HepG2 (cell line): ENCODE measurements around the gene DBN1. TPM values are rescaled to one million over a fixed set of nuclear protein-coding genes. Genes with fewer than 3 reads are reported as not detected.

Experiments
- ELF4 ChIP-seq: sonication (generic); formaldehyde crosslinking; IDR thresholded peaks from 2 replicates; pipeline ENCODE4 v1.5.0; 2020; ENCODE audit warnings: missing genetic modification reagents, mild to moderate bottlenecking, moderate library complexity, borderline replicate concordance
- HMG20A ChIP-seq: IDR thresholded peaks from 2 replicates; pipeline ENCODE4 v1.6.1; 2016; ENCODE audit warnings: borderline replicate concordance
- HMG20B ChIP-seq: conservative IDR thresholded peaks from 2 replicates; pipeline ENCODE4 v1.6.1; 2016; ENCODE audit warnings: missing genetic modification reagents, missing compliant biosample characterization
- KAT7 ChIP-seq: IDR thresholded peaks from 2 replicates; pipeline ENCODE4 v1.6.1; 2018; ENCODE audit warnings: borderline replicate concordance, missing compliant biosample characterization
- REPIN1 ChIP-seq: sonication (generic); formaldehyde crosslinking; IDR thresholded peaks from 2 replicates; pipeline ENCODE4 v1.8.0; 2022; ENCODE audit warnings: missing genetic modification reagents, low read depth, mild to moderate bottlenecking, borderline replicate concordance
- ZBTB1 ChIP-seq: sonication (generic); formaldehyde crosslinking; IDR thresholded peaks from 2 replicates; pipeline ENCODE4 v1.4.0; 2020; ENCODE audit warnings: missing genetic modification reagents, borderline replicate concordance
- ZKSCAN1 ChIP-seq: fragments of 150-350 bp; IDR thresholded peaks from 2 replicates; pipeline ENCODE4 v1.6.1; 2014; ENCODE audit warnings: low read length
- ZNF564 ChIP-seq: sonication (generic); formaldehyde crosslinking; IDR thresholded peaks from 2 replicates; pipeline ENCODE4 v1.8.1; 2023; ENCODE audit warnings: mild to moderate bottlenecking, missing genetic modification reagents
- ZNF878 ChIP-seq: sonication (generic); formaldehyde crosslinking; IDR thresholded peaks from 2 replicates; pipeline ENCODE4 v1.8.1; 2023; ENCODE audit warnings: mild to moderate bottlenecking, missing genetic modification reagents, moderate library complexity
- polyA plus RNA-seq, 8 experiments: library from polyadenylated mRNA; depleted of rRNA in 3 of 8; stranded (reverse) in 7 of 8; unstranded in 1 of 8; fragments of >200 nt; fragmentation: Illumina TruSeq in 4 of 8; extraction: Trizol in 4 of 8; gene quantifications; 2 replicates each; pipeline versions ENCODE4 v1.2.1 to v1.2.3, GENCODE V29; 2011 to 2016; ENCODE audit warnings: low read depth in 4 of 8, missing spikeins in 1 of 8, mixed read lengths in 1 of 8; ENCODE audit not compliant: insufficient read depth in 1 of 8
- total RNA-seq, 5 experiments: library from RNA; depleted of rRNA; stranded (reverse); fragments of >200 nt; fragmentation: Illumina TruSeq; extraction: Trizol; gene quantifications; 2 replicates each; pipeline ENCODE4 v1.2.3, GENCODE V29; 2016; ENCODE audit warnings: low read depth in 1 of 5
- TF ChIP-seq, protein P1 (sequence below): sonication (generic); formaldehyde crosslinking; IDR thresholded peaks from 2 replicates; pipeline ENCODE4 v1.5.0; 2020; ENCODE audit warnings: missing genetic modification reagents, mild to moderate bottlenecking, borderline replicate concordance
- TF ChIP-seq, protein P2 (sequence below): sonication (generic); formaldehyde crosslinking; IDR thresholded peaks from 2 replicates; pipeline ENCODE4 v1.4.0; 2020; ENCODE audit warnings: missing genetic modification reagents
- TF ChIP-seq, protein P3 (sequence below): sonication (generic); formaldehyde crosslinking; IDR thresholded peaks from 2 replicates; pipeline ENCODE4 v1.4.0; 2020; ENCODE audit warnings: low read depth, missing genetic modification reagents
- TF ChIP-seq, protein P4 (sequence below): sonication (generic); formaldehyde crosslinking; IDR thresholded peaks from 2 replicates; pipeline ENCODE4 v1.5.0; 2020; ENCODE audit warnings: missing genetic modification reagents, mild to moderate bottlenecking, borderline replicate concordance
- TF ChIP-seq, protein P5 (sequence below): sonication (generic); formaldehyde crosslinking; IDR thresholded peaks from 2 replicates; pipeline ENCODE4 v1.5.1; 2020; ENCODE audit warnings: missing genetic modification reagents, mild to moderate bottlenecking, borderline replicate concordance
- TF ChIP-seq, protein P6 (sequence below): sonication (generic); formaldehyde crosslinking; IDR thresholded peaks from 2 replicates; pipeline ENCODE4 v1.5.1; 2020; ENCODE audit warnings: missing genetic modification reagents, mild to moderate bottlenecking, borderline replicate concordance

The DBN1 gene
- total and polyA plus RNA-seq, 2 of the 13 experiments (the other 11 are each of a cell fraction or from before 2014, with no cell fraction given), result 27.0 to 37.3 TPM

DNA sequence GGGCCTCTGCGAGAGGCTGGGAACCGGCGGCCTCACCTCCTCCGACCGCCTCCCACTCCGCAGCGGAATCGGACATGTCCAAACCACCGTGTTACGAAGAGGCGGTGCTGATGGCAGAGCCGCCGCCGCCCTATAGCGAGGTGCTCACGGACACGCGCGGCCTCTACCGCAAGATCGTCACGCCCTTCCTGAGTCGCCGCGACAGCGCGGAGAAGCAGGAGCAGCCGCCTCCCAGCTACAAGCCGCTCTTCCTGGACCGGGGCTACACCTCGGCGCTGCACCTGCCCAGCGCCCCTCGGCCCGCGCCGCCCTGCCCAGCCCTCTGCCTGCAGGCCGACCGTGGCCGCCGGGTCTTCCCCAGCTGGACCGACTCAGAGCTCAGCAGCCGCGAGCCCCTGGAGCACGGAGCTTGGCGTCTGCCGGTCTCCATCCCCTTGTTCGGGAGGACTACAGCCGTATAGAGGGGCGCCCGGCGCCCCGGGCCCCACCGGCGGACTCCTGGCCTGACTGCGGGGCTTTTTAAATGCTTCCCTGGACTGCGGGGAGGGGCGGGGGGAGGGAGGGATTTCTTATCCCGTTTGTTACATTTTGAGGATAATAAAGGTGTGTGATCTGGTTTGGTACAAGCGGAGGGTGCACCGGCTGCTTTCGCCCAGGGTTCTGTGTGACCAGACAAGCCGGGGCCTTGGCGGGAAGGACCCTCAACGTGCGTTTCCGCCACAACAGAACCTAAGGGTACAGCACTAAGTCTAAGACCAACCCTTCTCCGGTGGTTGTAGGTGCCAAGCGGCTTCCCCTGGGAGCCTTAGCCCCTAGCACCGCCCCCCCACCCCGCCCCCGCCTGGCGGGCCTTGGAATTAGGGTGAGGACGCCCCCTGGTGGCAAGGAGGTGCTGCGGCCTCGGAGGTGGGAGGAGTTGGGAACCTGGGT, 17.5 kb downstream of the DBN1 start (continued):
- TF ChIP-seq, protein P1, sequence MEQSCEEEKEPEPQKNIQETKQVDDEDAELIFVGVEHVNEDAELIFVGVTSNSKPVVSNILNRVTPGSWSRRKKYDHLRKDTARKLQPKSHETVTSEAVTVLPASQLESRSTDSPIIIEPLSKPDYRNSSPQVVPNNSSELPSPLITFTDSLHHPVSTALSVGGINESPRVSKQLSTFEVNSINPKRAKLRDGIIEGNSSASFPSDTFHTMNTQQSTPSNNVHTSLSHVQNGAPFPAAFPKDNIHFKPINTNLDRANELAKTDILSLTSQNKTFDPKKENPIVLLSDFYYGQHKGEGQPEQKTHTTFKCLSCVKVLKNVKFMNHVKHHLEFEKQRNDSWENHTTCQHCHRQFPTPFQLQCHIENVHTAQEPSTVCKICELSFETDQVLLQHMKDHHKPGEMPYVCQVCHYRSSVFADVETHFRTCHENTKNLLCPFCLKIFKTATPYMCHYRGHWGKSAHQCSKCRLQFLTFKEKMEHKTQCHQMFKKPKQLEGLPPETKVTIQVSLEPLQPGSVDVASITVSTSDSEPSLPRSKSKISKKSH (CRISPR knock-in tag), result no peak
- TF ChIP-seq ZNF564 (CRISPR knock-in tag) (peak; percentile 14; the same call in 1 of the 2 replicates), REPIN1 (CRISPR knock-in tag) (peak; percentile 7; the same call in 1 of the 2 replicates), ZKSCAN1 (no peak), ZNF878 (CRISPR knock-in tag) (no peak), HMG20A (no peak), HMG20B (CRISPR knock-in tag) (no peak), KAT7 (CRISPR knock-in tag) (no peak; the same call in none of the 2 replicates), ELF4 (CRISPR knock-in tag) (no peak), ZBTB1 (CRISPR knock-in tag) (no peak)
- TF ChIP-seq, protein P2, sequence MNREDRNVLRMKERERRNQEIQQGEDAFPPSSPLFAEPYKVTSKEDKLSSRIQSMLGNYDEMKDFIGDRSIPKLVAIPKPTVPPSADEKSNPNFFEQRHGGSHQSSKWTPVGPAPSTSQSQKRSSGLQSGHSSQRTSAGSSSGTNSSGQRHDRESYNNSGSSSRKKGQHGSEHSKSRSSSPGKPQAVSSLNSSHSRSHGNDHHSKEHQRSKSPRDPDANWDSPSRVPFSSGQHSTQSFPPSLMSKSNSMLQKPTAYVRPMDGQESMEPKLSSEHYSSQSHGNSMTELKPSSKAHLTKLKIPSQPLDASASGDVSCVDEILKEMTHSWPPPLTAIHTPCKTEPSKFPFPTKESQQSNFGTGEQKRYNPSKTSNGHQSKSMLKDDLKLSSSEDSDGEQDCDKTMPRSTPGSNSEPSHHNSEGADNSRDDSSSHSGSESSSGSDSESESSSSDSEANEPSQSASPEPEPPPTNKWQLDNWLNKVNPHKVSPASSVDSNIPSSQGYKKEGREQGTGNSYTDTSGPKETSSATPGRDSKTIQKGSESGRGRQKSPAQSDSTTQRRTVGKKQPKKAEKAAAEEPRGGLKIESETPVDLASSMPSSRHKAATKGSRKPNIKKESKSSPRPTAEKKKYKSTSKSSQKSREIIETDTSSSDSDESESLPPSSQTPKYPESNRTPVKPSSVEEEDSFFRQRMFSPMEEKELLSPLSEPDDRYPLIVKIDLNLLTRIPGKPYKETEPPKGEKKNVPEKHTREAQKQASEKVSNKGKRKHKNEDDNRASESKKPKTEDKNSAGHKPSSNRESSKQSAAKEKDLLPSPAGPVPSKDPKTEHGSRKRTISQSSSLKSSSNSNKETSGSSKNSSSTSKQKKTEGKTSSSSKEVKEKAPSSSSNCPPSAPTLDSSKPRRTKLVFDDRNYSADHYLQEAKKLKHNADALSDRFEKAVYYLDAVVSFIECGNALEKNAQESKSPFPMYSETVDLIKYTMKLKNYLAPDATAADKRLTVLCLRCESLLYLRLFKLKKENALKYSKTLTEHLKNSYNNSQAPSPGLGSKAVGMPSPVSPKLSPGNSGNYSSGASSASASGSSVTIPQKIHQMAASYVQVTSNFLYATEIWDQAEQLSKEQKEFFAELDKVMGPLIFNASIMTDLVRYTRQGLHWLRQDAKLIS (CRISPR knock-in tag), result no peak
- TF ChIP-seq, protein P3, sequence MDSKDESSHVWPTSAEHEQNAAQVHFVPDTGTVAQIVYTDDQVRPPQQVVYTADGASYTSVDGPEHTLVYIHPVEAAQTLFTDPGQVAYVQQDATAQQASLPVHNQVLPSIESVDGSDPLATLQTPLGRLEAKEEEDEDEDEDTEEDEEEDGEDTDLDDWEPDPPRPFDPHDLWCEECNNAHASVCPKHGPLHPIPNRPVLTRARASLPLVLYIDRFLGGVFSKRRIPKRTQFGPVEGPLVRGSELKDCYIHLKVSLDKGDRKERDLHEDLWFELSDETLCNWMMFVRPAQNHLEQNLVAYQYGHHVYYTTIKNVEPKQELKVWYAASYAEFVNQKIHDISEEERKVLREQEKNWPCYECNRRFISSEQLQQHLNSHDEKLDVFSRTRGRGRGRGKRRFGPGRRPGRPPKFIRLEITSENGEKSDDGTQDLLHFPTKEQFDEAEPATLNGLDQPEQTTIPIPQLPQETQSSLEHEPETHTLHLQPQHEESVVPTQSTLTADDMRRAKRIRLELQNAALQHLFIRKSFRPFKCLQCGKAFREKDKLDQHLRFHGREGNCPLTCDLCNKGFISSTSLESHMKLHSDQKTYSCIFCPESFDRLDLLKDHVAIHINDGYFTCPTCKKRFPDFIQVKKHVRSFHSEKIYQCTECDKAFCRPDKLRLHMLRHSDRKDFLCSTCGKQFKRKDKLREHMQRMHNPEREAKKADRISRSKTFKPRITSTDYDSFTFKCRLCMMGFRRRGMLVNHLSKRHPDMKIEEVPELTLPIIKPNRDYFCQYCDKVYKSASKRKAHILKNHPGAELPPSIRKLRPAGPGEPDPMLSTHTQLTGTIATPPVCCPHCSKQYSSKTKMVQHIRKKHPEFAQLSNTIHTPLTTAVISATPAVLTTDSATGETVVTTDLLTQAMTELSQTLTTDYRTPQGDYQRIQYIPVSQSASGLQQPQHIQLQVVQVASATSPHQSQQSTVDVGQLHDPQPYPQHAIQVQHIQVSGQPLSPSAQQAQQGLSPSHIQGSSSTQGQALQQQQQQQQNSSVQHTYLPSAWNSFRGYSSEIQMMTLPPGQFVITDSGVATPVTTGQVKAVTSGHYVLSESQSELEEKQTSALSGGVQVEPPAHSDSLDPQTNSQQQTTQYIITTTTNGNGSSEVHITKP (CRISPR knock-in tag), result no peak
- TF ChIP-seq, protein P4, sequence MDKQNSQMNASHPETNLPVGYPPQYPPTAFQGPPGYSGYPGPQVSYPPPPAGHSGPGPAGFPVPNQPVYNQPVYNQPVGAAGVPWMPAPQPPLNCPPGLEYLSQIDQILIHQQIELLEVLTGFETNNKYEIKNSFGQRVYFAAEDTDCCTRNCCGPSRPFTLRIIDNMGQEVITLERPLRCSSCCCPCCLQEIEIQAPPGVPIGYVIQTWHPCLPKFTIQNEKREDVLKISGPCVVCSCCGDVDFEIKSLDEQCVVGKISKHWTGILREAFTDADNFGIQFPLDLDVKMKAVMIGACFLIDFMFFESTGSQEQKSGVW (CRISPR knock-in tag), result no peak
- TF ChIP-seq, protein P5, sequence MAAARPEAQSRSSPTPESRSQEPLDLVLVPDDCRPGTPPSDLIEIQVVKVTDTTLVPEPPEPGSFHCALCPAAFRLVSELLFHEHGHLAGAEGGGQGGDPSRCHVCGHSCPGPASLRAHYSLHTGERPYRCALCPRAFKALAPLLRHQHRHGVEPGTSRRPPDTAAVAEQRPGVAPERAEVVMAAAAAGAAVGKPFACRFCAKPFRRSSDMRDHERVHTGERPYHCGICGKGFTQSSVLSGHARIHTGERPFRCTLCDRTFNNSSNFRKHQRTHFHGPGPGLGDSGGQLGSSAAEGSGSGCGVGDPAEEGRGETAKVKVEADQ (CRISPR knock-in tag), result no peak; the same call in 1 of the 2 replicates
- TF ChIP-seq, protein P6, sequence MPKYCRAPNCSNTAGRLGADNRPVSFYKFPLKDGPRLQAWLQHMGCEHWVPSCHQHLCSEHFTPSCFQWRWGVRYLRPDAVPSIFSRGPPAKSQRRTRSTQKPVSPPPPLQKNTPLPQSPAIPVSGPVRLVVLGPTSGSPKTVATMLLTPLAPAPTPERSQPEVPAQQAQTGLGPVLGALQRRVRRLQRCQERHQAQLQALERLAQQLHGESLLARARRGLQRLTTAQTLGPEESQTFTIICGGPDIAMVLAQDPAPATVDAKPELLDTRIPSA (CRISPR knock-in tag), result 0 out of 2 replicates have a peak, but pooled peaks have one; percentile 14
